HEK293T (cell line): ENCODE results near the gene HTR3D.

Source experiments
- ARNT ChIP-seq: fragments of 450-650 bp; IDR thresholded peaks from 2 replicates; pipeline ENCODE4 v1.6.1; 2017; ENCODE audit warnings: mild to moderate bottlenecking
- BHLHE40 ChIP-seq: fragments of 450-650 bp; IDR thresholded peaks from 2 replicates; pipeline ENCODE4 v1.6.1; 2016; ENCODE audit warnings: mild to moderate bottlenecking, moderate library complexity, borderline replicate concordance
- FOXA1 ChIP-seq: fragments of 450-650 bp; IDR thresholded peaks from 2 replicates; pipeline ENCODE4 v1.6.1; 2016; ENCODE audit warnings: mild to moderate bottlenecking
- TF ChIP-seq, protein P1 (sequence below): fragments of 450-650 bp; IDR thresholded peaks from 2 replicates; pipeline ENCODE4 v1.6.1; 2016

DNA sequence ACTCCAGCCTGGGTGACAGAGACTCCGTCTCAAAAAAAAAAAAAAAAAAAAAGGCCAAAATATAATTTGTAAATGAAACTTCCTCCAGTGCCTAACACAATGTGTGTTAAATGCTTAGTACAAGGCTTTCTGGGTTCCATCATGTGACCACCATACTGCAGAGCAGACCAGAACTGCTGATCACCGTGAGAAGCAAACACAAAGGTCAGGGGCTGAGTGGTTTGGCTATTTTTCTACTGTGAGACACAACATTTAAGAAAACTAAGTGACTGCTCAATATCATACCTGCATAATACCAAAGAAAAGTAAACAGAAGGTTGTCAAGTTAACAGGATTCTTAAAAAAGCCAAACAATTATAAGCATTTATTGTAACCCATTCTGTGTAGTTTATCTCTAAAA lies 27.1 kb upstream of the HTR3D start:
- TF ChIP-seq, protein P1, sequence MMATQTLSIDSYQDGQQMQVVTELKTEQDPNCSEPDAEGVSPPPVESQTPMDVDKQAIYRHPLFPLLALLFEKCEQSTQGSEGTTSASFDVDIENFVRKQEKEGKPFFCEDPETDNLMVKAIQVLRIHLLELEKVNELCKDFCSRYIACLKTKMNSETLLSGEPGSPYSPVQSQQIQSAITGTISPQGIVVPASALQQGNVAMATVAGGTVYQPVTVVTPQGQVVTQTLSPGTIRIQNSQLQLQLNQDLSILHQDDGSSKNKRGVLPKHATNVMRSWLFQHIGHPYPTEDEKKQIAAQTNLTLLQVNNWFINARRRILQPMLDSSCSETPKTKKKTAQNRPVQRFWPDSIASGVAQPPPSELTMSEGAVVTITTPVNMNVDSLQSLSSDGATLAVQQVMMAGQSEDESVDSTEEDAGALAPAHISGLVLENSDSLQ: no peak
- TF ChIP-seq ARNT: no peak
- TF ChIP-seq BHLHE40: no peak
- TF ChIP-seq FOXA1: no peak
